Neural cell (in vitro differentiated cells): Measurements from ENCODE around the gene SPATA13. TPM values are rescaled to one million over a fixed set of nuclear protein-coding genes. Genes with fewer than 3 reads are reported as not detected.

Source experiments
- H2AFZ ChIP-seq: fragments of 200-600, 300-800 bp; sonication (generic), shearing (Covaris generic); 2 replicates; pipeline ENCODE4 v1.6.0; 2014; ENCODE audit warnings: low read depth, mild to moderate bottlenecking, antibody characterized with exemption, low read length, moderate library complexity
- H3F3A ChIP-seq: fragments of 200-600 bp; shearing (Covaris generic); 2 replicates; pipeline ENCODE4 v1.6.1; 2016; ENCODE audit warnings: mild to moderate bottlenecking, moderate library complexity, mixed read lengths, antibody characterized with exemption, low read length; ENCODE audit not compliant: insufficient read depth, poor library complexity, severe bottlenecking
- H3K27ac ChIP-seq: fragments of 200-600, 300-800 bp; sonication (generic), shearing (Covaris generic); 2 replicates; pipeline ENCODE4 v1.5.1; 2014; ENCODE audit warnings: mild to moderate bottlenecking, low read length, moderate library complexity
- H3K27me3 ChIP-seq: fragments of 300-800, 200-600 bp; sonication (generic), shearing (Covaris generic); 2 replicates; pipeline ENCODE4 v1.6.0; 2014; ENCODE audit warnings: mild to moderate bottlenecking, low read depth, low read length, moderate library complexity; ENCODE audit not compliant: insufficient read depth
- H3K36me3 ChIP-seq: fragments of 300-800, 200-600 bp; sonication (generic), shearing (Covaris generic); 2 replicates; pipeline ENCODE4 v1.5.1; 2014; ENCODE audit warnings: mild to moderate bottlenecking, antibody characterized with exemption, low read length, moderate library complexity; ENCODE audit not compliant: insufficient read depth
- H3K4me2 ChIP-seq: fragments of 300-800, 200-600 bp; sonication (generic), shearing (Covaris generic); 2 replicates; pipeline ENCODE4 v1.6.0; 2014; ENCODE audit warnings: mild to moderate bottlenecking, low read length
- H3K4me3 ChIP-seq: fragments of 300-800, 200-600 bp; sonication (generic), shearing (Covaris generic); 2 replicates; pipeline ENCODE4 v1.5.1; 2014; ENCODE audit warnings: mild to moderate bottlenecking, low read length, moderate library complexity
- H3K79me2 ChIP-seq: fragments of 200-600 bp; shearing (Covaris generic); replicated peaks from 2 replicates; pipeline ENCODE4 v1.6.0; 2014; ENCODE audit warnings: mild to moderate bottlenecking, low read length, moderate library complexity; ENCODE audit not compliant: insufficient read depth
- H3K9ac ChIP-seq: fragments of 300-800, 200-600 bp; sonication (generic), shearing (Covaris generic); 2 replicates; pipeline ENCODE4 v1.6.1; 2016; ENCODE audit warnings: mild to moderate bottlenecking, low read length, mixed read lengths
- H3K9me2 ChIP-seq: fragments of 200-600 bp; shearing (Covaris generic); 2 replicates; pipeline ENCODE4 v1.6.1; 2016; ENCODE audit warnings: mild to moderate bottlenecking, low read length, mixed read lengths; ENCODE audit not compliant: insufficient read depth
- H3K9me3 ChIP-seq: fragments of 200-600, 300-800 bp; sonication (generic), shearing (Covaris generic); 2 replicates; pipeline ENCODE4 v1.6.1; 2016; ENCODE audit warnings: mild to moderate bottlenecking, mixed run types, low read length, moderate library complexity, mixed read lengths
- H4K20me1 ChIP-seq: fragments of 200-600 bp; shearing (Covaris generic); 2 replicates; pipeline ENCODE4 v1.6.1; 2016; ENCODE audit warnings: mild to moderate bottlenecking, mixed run types; ENCODE audit not compliant: insufficient read depth
- EP300 ChIP-seq: fragments of 450-650 bp; conservative IDR thresholded peaks from 2 replicates; pipeline ENCODE4 v1.6.1; 2014; ENCODE audit warnings: antibody characterized with exemption, mild to moderate bottlenecking, moderate library complexity; ENCODE audit not compliant: poor library complexity, severe bottlenecking
- EZH2 ChIP-seq: fragments of 200-600, 300-800 bp; shearing (Covaris generic), sonication (generic); IDR thresholded peaks from 2 replicates; pipeline ENCODE4 v1.6.1; 2014; ENCODE audit warnings: antibody characterized with exemption, low read length, borderline replicate concordance, mild to moderate bottlenecking; ENCODE audit not compliant: insufficient read depth, poor library complexity, severe bottlenecking
- MXI1 ChIP-seq: fragments of 450-650 bp; conservative IDR thresholded peaks from 2 replicates; pipeline ENCODE4 v1.6.1; 2014; ENCODE audit warnings: antibody characterized with exemption, mild to moderate bottlenecking; ENCODE audit not compliant: poor library complexity, severe bottlenecking
- POLR2AphosphoS5 ChIP-seq: IDR thresholded peaks from 2 replicates; pipeline ENCODE4 v1.6.1; 2012
- RAD21 ChIP-seq: fragments of 450-650 bp; conservative IDR thresholded peaks from 2 replicates; pipeline ENCODE4 v1.6.1; 2014; ENCODE audit warnings: antibody characterized with exemption, mild to moderate bottlenecking, moderate library complexity
- SMC3 ChIP-seq: fragments of 450-650 bp; conservative IDR thresholded peaks from 2 replicates; pipeline ENCODE4 v1.6.1; 2014; ENCODE audit warnings: antibody characterized with exemption, mild to moderate bottlenecking, moderate library complexity; ENCODE audit not compliant: poor library complexity
- TAF1 ChIP-seq: IDR thresholded peaks from 2 replicates; pipeline ENCODE4 v1.6.1; 2012; ENCODE audit warnings: low read depth
- polyA plus RNA-seq: library from polyadenylated mRNA; depleted of rRNA; stranded (reverse); fragments of >200 nt; gene quantifications from 2 replicates; pipeline ENCODE4 v1.2.3, GENCODE V29; 2014
- TF ChIP-seq, protein P1 (sequence below): fragments of 450-650 bp; IDR thresholded peaks from 2 replicates; pipeline ENCODE4 v1.5.1; 2014; ENCODE audit warnings: antibody characterized with exemption, mild to moderate bottlenecking, moderate library complexity; ENCODE audit not compliant: poor library complexity, severe bottlenecking
- TF ChIP-seq, protein P2 (sequence below): IDR thresholded peaks from 2 replicates; pipeline ENCODE4 v1.6.1; 2012; ENCODE audit warnings: borderline replicate concordance

Gene SPATA13
- polyA plus RNA-seq, 1 donor from 2014 or later, result 15.5 TPM

DNA sequence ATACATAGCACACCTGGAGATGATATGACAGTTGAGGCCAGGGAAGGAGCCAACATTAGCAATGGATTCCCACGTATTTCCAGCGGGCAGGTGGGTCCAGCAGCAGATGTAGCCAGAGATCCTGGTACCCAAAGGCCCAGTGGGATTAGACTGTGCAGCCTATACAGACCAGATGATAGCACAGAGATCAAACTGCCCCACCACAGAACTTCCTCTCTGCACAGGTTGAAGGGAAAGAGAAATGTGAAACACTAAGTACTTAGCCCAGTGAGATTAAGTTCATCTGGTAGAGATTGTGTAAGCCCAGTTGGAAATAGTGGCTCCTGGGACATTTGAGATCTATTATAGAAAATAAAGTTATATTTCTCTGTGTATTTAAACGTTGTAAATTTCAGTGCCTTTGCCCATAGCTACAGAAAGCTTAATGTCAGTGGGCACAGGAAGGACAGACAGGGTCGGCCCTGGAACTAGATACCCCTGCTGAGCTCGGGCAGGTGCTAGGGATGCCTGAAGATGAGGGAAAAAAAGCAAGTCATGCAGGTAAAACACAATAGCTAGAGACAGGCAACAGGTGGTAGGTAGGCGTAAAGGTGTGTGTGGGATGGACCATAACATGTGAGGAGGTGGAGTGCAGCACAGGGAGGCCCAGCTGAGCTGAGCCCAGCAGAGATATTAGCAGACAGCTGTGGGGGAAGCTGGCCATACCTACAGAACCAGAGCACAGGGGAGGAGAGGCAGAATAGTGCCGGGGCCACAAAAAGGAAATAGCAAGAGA lies 27.3 kb upstream of the SPATA13 start:
- no peak overlapping the region for H3K4me3 ChIP-seq
- TF ChIP-seq, protein P1, sequence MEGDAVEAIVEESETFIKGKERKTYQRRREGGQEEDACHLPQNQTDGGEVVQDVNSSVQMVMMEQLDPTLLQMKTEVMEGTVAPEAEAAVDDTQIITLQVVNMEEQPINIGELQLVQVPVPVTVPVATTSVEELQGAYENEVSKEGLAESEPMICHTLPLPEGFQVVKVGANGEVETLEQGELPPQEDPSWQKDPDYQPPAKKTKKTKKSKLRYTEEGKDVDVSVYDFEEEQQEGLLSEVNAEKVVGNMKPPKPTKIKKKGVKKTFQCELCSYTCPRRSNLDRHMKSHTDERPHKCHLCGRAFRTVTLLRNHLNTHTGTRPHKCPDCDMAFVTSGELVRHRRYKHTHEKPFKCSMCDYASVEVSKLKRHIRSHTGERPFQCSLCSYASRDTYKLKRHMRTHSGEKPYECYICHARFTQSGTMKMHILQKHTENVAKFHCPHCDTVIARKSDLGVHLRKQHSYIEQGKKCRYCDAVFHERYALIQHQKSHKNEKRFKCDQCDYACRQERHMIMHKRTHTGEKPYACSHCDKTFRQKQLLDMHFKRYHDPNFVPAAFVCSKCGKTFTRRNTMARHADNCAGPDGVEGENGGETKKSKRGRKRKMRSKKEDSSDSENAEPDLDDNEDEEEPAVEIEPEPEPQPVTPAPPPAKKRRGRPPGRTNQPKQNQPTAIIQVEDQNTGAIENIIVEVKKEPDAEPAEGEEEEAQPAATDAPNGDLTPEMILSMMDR, result no peak
- TF ChIP-seq TAF1 (no peak), RAD21 (no peak), SMC3 (no peak), EP300 (no peak), POLR2AphosphoS5 (no peak), MXI1 (no peak), EZH2 (no peak)
- TF ChIP-seq, protein P2, sequence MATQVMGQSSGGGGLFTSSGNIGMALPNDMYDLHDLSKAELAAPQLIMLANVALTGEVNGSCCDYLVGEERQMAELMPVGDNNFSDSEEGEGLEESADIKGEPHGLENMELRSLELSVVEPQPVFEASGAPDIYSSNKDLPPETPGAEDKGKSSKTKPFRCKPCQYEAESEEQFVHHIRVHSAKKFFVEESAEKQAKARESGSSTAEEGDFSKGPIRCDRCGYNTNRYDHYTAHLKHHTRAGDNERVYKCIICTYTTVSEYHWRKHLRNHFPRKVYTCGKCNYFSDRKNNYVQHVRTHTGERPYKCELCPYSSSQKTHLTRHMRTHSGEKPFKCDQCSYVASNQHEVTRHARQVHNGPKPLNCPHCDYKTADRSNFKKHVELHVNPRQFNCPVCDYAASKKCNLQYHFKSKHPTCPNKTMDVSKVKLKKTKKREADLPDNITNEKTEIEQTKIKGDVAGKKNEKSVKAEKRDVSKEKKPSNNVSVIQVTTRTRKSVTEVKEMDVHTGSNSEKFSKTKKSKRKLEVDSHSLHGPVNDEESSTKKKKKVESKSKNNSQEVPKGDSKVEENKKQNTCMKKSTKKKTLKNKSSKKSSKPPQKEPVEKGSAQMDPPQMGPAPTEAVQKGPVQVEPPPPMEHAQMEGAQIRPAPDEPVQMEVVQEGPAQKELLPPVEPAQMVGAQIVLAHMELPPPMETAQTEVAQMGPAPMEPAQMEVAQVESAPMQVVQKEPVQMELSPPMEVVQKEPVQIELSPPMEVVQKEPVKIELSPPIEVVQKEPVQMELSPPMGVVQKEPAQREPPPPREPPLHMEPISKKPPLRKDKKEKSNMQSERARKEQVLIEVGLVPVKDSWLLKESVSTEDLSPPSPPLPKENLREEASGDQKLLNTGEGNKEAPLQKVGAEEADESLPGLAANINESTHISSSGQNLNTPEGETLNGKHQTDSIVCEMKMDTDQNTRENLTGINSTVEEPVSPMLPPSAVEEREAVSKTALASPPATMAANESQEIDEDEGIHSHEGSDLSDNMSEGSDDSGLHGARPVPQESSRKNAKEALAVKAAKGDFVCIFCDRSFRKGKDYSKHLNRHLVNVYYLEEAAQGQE, result no peak
- no peaks in the 10 kb centered on the region for H3K27me3 ChIP-seq
- no peak overlapping the region for H2AFZ ChIP-seq
- H3K36me3 ChIP-seq, result no peaks in the 10 kb centered on the region
- H3K79me2 ChIP-seq, result no peaks in the 10 kb centered on the region
- H3K27ac ChIP-seq, result no peak overlapping the region
- H3F3A ChIP-seq, result no peaks in the 10 kb centered on the region
- no peak overlapping the region for H3K9ac ChIP-seq
- H4K20me1 ChIP-seq, result no peaks in the 10 kb centered on the region
- H3K9me2 ChIP-seq, result no peaks in the 10 kb centered on the region
- no peak overlapping the region for H3K4me2 ChIP-seq
- no peaks in the 10 kb centered on the region for H3K9me3 ChIP-seq

DNA sequence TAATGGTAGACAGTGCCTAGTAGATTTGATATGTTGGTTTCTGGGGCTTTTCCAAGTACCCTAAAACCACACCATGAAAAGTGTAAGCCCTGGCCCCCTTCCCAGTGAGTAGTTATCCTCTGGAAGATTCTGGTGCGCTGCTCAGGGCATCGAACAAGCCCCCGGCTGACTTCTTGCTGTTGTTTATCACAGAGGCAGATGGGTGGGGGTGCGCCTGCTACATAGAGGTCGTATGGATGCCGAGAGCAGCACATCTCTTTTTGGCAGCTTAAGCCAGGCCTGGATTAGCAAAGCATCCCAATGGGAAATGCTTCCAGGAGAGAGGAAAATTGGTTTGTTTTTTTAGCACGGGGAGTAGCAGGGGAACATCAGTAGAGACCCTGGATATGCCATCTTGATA lies 26.3 kb upstream of the SPATA13 start:
- Histone ChIP-seq H4K20me1 (no peaks in the 10 kb centered on the region), H3K4me2 (no peak overlapping the region), H2AFZ (no peak overlapping the region), H3K9ac (no peak overlapping the region), H3K79me2 (no peaks in the 10 kb centered on the region), H3K27me3 (no peaks in the 10 kb centered on the region), H3K4me3 (no peak overlapping the region), H3K27ac (no peak overlapping the region), H3K9me3 (no peaks in the 10 kb centered on the region), H3F3A (no peaks in the 10 kb centered on the region), H3K9me2 (no peaks in the 10 kb centered on the region), H3K36me3 (no peaks in the 10 kb centered on the region)
- TF ChIP-seq EP300 (no peak), SMC3 (no peak), TAF1 (no peak), MXI1 (no peak), RAD21 (no peak), POLR2AphosphoS5 (no peak), EZH2 (no peak)
- TF ChIP-seq, protein P1, result no peak
- TF ChIP-seq, protein P2, result no peak
